ENCODE results near the gene RTN4RL2.

GRCh38 chr11:57502376-57502775, 42.0 kb downstream of the RTN4RL2 start:
- TF ChIP-seq CTCF (IDR thresholded peaks at IDR 0.05; ENCODE audit: low read length) = no peak
- TF ChIP-seq EZH2 (IDR thresholded peaks at IDR 0.05; ENCODE audit: borderline replicate concordance, low read length) = no peak
